Esophagus squamous epithelium (tissue), 4 donors: ENCODE data around the gene UBE2J1.

Experiments
- POLR2A ChIP-seq, 4 donors: fragments of 450-650 bp; IDR thresholded peaks; one replicate each; pipeline ENCODE4 v1.6.1; 2017; ENCODE audit warnings: antibody characterized with exemption in 4 of 4, mild to moderate bottlenecking in 4 of 4, moderate library complexity in 3 of 4
- TF ChIP-seq, protein P1 (sequence below), 6 experiments: fragments of 450-650 bp in 4 of 6; fragments of 200-600 bp in 2 of 6; sonication (generic) in 2 of 6; IDR thresholded peaks; one replicate each; pipeline ENCODE4 v1.5.1; 2016 to 2019; ENCODE audit warnings: antibody characterized with exemption in 6 of 6, mild to moderate bottlenecking in 4 of 6, moderate library complexity in 4 of 6

DNA sequence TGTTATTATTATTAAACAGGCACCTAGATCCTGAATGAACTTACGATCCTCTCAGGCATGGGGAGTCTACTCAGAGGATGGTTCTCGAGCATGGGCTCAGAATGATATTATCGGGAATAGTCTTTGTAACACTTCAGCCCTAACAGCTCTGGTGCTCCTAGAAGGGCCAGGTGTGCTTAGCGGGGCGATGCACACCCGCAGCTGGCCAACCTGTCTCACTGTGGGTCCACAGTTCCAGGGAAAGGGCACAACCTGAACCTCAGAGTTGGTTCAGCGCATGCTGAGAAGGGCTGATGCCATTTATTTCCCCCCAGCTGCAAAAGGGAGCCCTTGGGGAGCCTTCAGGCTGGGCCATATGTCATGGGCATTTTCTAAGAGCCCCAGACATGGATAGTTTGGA is 33.3 kb upstream of the UBE2J1 start:
- TF ChIP-seq, protein P1, sequence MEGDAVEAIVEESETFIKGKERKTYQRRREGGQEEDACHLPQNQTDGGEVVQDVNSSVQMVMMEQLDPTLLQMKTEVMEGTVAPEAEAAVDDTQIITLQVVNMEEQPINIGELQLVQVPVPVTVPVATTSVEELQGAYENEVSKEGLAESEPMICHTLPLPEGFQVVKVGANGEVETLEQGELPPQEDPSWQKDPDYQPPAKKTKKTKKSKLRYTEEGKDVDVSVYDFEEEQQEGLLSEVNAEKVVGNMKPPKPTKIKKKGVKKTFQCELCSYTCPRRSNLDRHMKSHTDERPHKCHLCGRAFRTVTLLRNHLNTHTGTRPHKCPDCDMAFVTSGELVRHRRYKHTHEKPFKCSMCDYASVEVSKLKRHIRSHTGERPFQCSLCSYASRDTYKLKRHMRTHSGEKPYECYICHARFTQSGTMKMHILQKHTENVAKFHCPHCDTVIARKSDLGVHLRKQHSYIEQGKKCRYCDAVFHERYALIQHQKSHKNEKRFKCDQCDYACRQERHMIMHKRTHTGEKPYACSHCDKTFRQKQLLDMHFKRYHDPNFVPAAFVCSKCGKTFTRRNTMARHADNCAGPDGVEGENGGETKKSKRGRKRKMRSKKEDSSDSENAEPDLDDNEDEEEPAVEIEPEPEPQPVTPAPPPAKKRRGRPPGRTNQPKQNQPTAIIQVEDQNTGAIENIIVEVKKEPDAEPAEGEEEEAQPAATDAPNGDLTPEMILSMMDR (IDR thresholded peaks at IDR 0.05), result no peak
- no peak for TF ChIP-seq POLR2A (IDR thresholded peaks at IDR 0.05)
